Astrocyte (in vitro differentiated cells and primary cell): ENCODE data around the gene POFUT2.

Experiments
- CTCF ChIP-seq: IDR thresholded peaks from 2 replicates; pipeline ENCODE4 v1.5.1; 2011; ENCODE audit warnings: low read depth, mild to moderate bottlenecking, inconsistent platforms, low read length, moderate library complexity; ENCODE audit not compliant: insufficient read depth
- EZH2 ChIP-seq: IDR thresholded peaks from 2 replicates; pipeline ENCODE4 v1.6.1; 2012; ENCODE audit warnings: mild to moderate bottlenecking, low read length, inconsistent platforms; ENCODE audit not compliant: insufficient read depth

DNA sequence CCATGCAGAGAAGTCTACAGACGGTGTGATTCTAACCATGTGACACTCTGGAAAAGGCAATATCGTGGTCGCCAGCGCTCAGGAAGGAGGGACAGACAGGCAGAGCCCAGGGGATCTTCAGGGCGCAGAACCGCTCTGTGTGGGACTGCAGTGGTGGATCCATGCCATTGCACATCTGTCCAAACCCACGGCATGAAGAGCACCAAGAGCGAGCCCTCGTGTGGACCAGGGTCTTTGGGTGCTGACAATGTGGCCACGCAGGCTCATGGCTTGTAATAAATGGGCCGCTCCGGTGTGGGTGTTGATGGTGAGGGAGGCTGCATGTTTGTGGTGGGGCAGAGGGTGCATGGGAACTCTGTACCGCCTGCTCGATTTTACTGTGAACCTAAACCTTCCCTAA, 25.3 kb upstream of the POFUT2 start:
- TF ChIP-seq CTCF (no peak), EZH2 (no peak)
